NCI-H2196 treated with DMSO at 0.1 percent for 48 hours (cell line): ENCODE data around the gene NCAM1.

Source experiments
- DNase-seq: peaks from one replicate; lab custom pipeline; 2025; ENCODE audit not compliant: unreplicated experiment; lab: John Stamatoyannopoulos, UW

Gene NCAM1

GRCh38 chr11:113193946-113194345 is 232.7 kb downstream of the NCAM1 start:
- peak; percentile 71 for DNase-seq

- DNase-seq = no peak
Observed at GRCh38 chr11:113195728-113196127, 234.5 kb downstream of the NCAM1 start.

- no peak for DNase-seq
Observed at GRCh38 chr11:113197446-113197845, 236.2 kb downstream of the NCAM1 start.

- DNase-seq = no peak
Observed at GRCh38 chr11:113198972-113199661, 237.9 kb downstream of the NCAM1 start.

- DNase-seq = no peak
Observed at GRCh38 chr11:113199866-113200265, 238.6 kb downstream of the NCAM1 start.

- DNase-seq = no peak
Observed at GRCh38 chr11:113201054-113201818, 240.0 kb downstream of the NCAM1 start.

- no peak for DNase-seq
Observed at GRCh38 chr11:113202431-113202830, 241.2 kb downstream of the NCAM1 start.

GRCh38 chr11:113203141-113203753 is 242.0 kb downstream of the NCAM1 start:
- no peak for DNase-seq

- DNase-seq = no peak
Observed at GRCh38 chr11:113204280-113204679, 243.1 kb downstream of the NCAM1 start.

GRCh38 chr11:113213549-113213948 is 252.3 kb downstream of the NCAM1 start:
- DNase-seq = no peak

- DNase-seq = no peak
Observed at GRCh38 chr11:113222241-113222640, 261.0 kb downstream of the NCAM1 start.

- DNase-seq = no peak
Observed at GRCh38 chr11:113234888-113235287, 273.7 kb downstream of the NCAM1 start.

- no peak for DNase-seq
Observed at GRCh38 chr11:113237261-113237660, 276.0 kb downstream of the NCAM1 start.

- no peak for DNase-seq
Observed at GRCh38 chr11:113238721-113239120, 277.5 kb downstream of the NCAM1 start.

GRCh38 chr11:113240389-113240788 is 279.2 kb downstream of the NCAM1 start:
- peak; percentile 36 for DNase-seq

GRCh38 chr11:113240790-113241635 is 279.8 kb downstream of the NCAM1 start:
- DNase-seq = no peak

- no peak for DNase-seq
Observed at GRCh38 chr11:113241636-113242054, 280.4 kb downstream of the NCAM1 start.

- DNase-seq = no peak
Observed at GRCh38 chr11:113242060-113242459, 280.8 kb downstream of the NCAM1 start.

GRCh38 chr11:113242767-113243397 is 281.7 kb downstream of the NCAM1 start:
- no peak for DNase-seq

- no peak for DNase-seq
Observed at GRCh38 chr11:113243696-113244095, 282.5 kb downstream of the NCAM1 start.

GRCh38 chr11:113245216-113245615 is 284.0 kb downstream of the NCAM1 start:
- DNase-seq = no peak
